Endothelial cell (in vitro differentiated cells): ENCODE results near the gene GRHL1. TPM values are rescaled to one million over a fixed set of nuclear protein-coding genes. Genes with fewer than 3 reads are reported as not detected.

Experiments
- DNase-seq: peaks from one replicate; pipeline ENCODE4 v3.0.0; 2021; ENCODE audit warnings: low spot score
- H3K27ac Mint-ChIP-seq: one replicate; pipeline ENCODE4 v1.8.0; 2021; ENCODE audit warnings: mixed read lengths, inconsistent platforms; ENCODE audit not compliant: unreplicated experiment
- H3K27me3 Mint-ChIP-seq: one replicate; pipeline ENCODE4 v1.8.0; 2021; ENCODE audit warnings: mild to moderate bottlenecking, moderate library complexity, mixed read lengths, inconsistent platforms; ENCODE audit not compliant: unreplicated experiment
- H3K36me3 Mint-ChIP-seq: one replicate; pipeline ENCODE4 v1.8.0; 2021; ENCODE audit warnings: mild to moderate bottlenecking, low read depth, mixed read lengths, inconsistent platforms; ENCODE audit not compliant: unreplicated experiment
- H3K4me1 Mint-ChIP-seq: one replicate; pipeline ENCODE4 v1.8.0; 2021; ENCODE audit warnings: mild to moderate bottlenecking, mixed read lengths, inconsistent platforms; ENCODE audit not compliant: unreplicated experiment
- H3K4me3 Mint-ChIP-seq: one replicate; pipeline ENCODE4 v1.8.0; 2021; ENCODE audit warnings: mild to moderate bottlenecking, mixed read lengths, inconsistent platforms; ENCODE audit not compliant: unreplicated experiment
- H3K9me3 Mint-ChIP-seq: one replicate; pipeline ENCODE4 v1.8.0; 2021; ENCODE audit warnings: mixed read lengths, inconsistent platforms; ENCODE audit not compliant: unreplicated experiment
- total RNA-seq: library from RNA; stranded (reverse); fragmentation: NEBNext Ultra II Directional; extraction: Animal tissue kit (Norgen Biotek cat#: 25700); gene quantifications from one replicate; pipeline ENCODE4 v1.2.1, GENCODE V29; 2021; ENCODE audit not compliant: unreplicated experiment
- TF ChIP-seq, protein P1 (sequence below): fragments of 200-600 bp; sonication (generic); IDR thresholded peaks from one replicate; pipeline ENCODE4 v1.5.0; 2021; ENCODE audit warnings: antibody characterized with exemption; ENCODE audit not compliant: unreplicated experiment

GRHL1 gene
- total RNA-seq, 1 donor from 2014 or later, result 1.7 TPM

GRCh38 chr2:10016802-10017258 lies 65.3 kb downstream of the GRHL1 start:
- TF ChIP-seq, protein P1, sequence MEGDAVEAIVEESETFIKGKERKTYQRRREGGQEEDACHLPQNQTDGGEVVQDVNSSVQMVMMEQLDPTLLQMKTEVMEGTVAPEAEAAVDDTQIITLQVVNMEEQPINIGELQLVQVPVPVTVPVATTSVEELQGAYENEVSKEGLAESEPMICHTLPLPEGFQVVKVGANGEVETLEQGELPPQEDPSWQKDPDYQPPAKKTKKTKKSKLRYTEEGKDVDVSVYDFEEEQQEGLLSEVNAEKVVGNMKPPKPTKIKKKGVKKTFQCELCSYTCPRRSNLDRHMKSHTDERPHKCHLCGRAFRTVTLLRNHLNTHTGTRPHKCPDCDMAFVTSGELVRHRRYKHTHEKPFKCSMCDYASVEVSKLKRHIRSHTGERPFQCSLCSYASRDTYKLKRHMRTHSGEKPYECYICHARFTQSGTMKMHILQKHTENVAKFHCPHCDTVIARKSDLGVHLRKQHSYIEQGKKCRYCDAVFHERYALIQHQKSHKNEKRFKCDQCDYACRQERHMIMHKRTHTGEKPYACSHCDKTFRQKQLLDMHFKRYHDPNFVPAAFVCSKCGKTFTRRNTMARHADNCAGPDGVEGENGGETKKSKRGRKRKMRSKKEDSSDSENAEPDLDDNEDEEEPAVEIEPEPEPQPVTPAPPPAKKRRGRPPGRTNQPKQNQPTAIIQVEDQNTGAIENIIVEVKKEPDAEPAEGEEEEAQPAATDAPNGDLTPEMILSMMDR, result no peak
- H3K4me3 Mint-ChIP-seq, result no peak overlapping the region
- H3K9me3 Mint-ChIP-seq, result no peaks in the 10 kb centered on the region
- peaks cover 4% of the 10 kb centered on the region for H3K4me1 Mint-ChIP-seq
- no peak for DNase-seq
- H3K27ac Mint-ChIP-seq, result no peak overlapping the region
- H3K36me3 Mint-ChIP-seq, result no peaks in the 10 kb centered on the region
- no peaks in the 10 kb centered on the region for H3K27me3 Mint-ChIP-seq

- Mint-ChIP-seq H3K4me1 (peaks cover 4% of the 10 kb centered on the region), H3K27ac (no peak overlapping the region), H3K4me3 (no peak overlapping the region), H3K36me3 (no peaks in the 10 kb centered on the region), H3K27me3 (no peaks in the 10 kb centered on the region), H3K9me3 (no peaks in the 10 kb centered on the region)
- DNase-seq, result no peak
- TF ChIP-seq, protein P1, result no peak
Measured at GRCh38 chr2:10017313-10017941, 65.9 kb downstream of the GRHL1 start.

DNA sequence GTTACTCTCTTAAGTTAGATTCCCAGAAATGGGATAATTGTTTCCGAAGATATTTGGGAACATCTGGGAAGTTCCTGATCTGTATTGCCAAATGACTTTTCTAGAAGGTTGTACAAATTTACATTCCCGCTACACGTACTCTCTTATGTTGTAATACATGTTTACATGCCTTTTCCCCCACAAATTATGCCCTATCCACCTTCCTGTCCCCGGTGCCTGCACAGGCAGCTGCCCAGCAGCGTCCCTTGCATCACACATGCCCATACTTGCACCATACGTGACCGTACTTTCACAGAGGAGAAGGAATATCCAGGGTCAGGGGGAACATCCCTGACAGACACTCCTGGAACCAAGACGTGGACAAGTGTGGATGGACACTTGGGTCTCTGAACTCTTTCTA lies 67.7 kb downstream of the GRHL1 start:
- H3K27me3 Mint-ChIP-seq, result peaks cover 2% of the 10 kb centered on the region
- H3K27ac Mint-ChIP-seq, result no peak overlapping the region
- no peaks in the 10 kb centered on the region for H3K9me3 Mint-ChIP-seq
- DNase-seq, result no peak
- no peaks in the 10 kb centered on the region for H3K36me3 Mint-ChIP-seq
- TF ChIP-seq, protein P1, result no peak
- peaks cover 4% of the 10 kb centered on the region for H3K4me1 Mint-ChIP-seq
- H3K4me3 Mint-ChIP-seq, result no peak overlapping the region

GRCh38 chr2:10019602-10020400 lies 68.3 kb downstream of the GRHL1 start:
- no peaks in the 10 kb centered on the region for H3K9me3 Mint-ChIP-seq
- H3K27me3 Mint-ChIP-seq, result peaks cover 2% of the 10 kb centered on the region
- TF ChIP-seq, protein P1, result no peak
- no peaks in the 10 kb centered on the region for H3K36me3 Mint-ChIP-seq
- H3K4me1 Mint-ChIP-seq, result peaks cover 4% of the 10 kb centered on the region
- H3K27ac Mint-ChIP-seq, result no peak overlapping the region
- H3K4me3 Mint-ChIP-seq, result no peak overlapping the region
- DNase-seq, result no peak

DNA sequence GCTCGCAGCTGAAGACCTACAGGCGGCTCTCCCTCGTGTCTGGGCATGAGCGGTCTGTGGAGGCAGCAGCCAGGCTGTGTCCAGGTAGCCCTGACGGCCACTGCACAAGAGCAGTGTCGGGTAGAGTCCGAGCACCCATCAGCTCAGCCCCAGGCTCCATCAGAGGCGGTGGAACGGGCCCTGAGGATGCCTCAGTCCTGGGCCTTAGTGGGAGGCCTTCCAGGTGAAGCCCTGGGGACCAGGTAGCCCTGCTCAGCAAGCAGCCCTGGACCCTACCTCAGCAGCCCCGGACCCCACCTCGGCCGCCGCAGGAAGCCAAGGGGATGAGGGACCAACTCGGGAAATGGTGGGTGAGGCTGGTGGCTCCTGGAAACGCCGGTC lies 70.5 kb downstream of the GRHL1 start:
- DNase-seq, result no peak
- peaks cover 4% of the 10 kb centered on the region for H3K4me1 Mint-ChIP-seq
- TF ChIP-seq, protein P1, result no peak
- no peak overlapping the region for H3K27ac Mint-ChIP-seq
- no peak overlapping the region for H3K4me3 Mint-ChIP-seq
- peaks cover 5% of the 10 kb centered on the region for H3K27me3 Mint-ChIP-seq
- peaks cover 5% of the 10 kb centered on the region for H3K36me3 Mint-ChIP-seq
- H3K9me3 Mint-ChIP-seq, result no peaks in the 10 kb centered on the region
